ENCODE results near the gene TSPY4.
"Not testable (repeated sequence)": the region's sequence is repeated elsewhere in the genome, so short reads cannot be mapped to it uniquely, and the experiment has no call there.

The TSPY4 gene, protein sequence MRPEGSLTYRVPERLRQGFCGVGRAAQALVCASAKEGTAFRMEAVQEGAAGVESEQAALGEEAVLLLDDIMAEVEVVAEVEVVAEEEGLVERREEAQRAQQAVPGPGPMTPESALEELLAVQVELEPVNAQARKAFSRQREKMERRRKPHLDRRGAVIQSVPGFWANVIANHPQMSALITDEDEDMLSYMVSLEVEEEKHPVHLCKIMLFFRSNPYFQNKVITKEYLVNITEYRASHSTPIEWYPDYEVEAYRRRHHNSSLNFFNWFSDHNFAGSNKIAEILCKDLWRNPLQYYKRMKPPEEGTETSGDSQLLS

DNA sequence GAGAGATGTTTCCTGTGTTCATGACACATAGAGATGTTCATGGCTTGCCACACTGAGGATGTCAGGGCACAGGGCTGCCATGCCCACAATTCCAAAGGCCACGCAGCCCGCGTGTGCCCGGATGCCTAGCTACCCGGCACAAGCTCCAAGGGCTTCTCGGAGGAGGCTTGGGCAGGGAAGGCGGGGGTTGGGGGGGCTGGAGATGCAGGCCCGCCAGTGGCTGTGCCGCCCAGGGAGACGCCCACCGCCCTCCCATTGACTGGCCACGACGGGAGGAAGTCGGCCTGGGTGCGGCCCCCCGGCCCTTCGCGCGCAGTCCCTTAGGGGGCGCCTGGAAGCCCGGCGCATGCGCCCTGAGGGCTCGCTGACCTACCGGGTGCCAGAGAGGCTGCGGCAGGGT, at the start of gene TSPY4:
Gene TSPY4, plus strand, starts transcription at position 301 of the 400 bp plus-strand sequence. Its CDS starts 46 bp downstream, at position 347.
- DNase-seq (ENCODE audit: low read depth, low spot score): not testable (repeated sequence)

- no peak for DNase-seq (ENCODE audit: low read depth, low spot score)
Observed at GRCh38 chrY:9320996-9321395, 16.3 kb upstream of the TSPY4 start.

DNA sequence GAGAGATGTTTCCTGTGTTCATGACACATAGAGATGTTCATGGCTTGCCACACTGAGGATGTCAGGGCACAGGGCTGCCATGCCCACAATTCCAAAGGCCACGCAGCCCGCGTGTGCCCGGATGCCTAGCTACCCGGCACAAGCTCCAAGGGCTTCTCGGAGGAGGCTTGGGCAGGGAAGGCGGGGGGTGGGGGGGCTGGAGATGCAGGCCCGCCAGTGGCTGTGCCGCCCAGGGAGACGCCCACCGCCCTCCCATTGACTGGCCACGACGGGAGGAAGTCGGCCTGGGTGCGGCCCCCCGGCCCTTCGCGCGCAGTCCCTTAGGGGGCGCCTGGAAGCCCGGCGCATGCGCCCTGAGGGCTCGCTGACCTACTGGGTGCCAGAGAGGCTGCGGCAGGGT, 20.2 kb downstream of the TSPY4 start, which contains the start of gene TSPY8:
Gene TSPY8, plus strand, starts transcription at position 301 of the 400 bp plus-strand sequence. Its CDS starts 46 bp downstream, at position 347.
- DNase-seq (ENCODE audit: low read depth, low spot score): not testable (repeated sequence)
